GM12875 (cell line): Measurements from ENCODE around the gene CCNY.

Experiments used
- H3K4me3 ChIP-seq: one replicate; pipeline ENCODE4 v1.5.1; 2011; ENCODE audit warnings: low read depth, low read length, control low read depth
- CTCF ChIP-seq: IDR thresholded peaks from 2 replicates; pipeline ENCODE4 v1.5.1; 2011; ENCODE audit warnings: low read depth, mild to moderate bottlenecking, control low read depth, inconsistent platforms, low read length, moderate library complexity, borderline replicate concordance; ENCODE audit not compliant: insufficient read depth

CCNY gene

GRCh38 chr10:35487336-35488034 is 151.2 kb downstream of the CCNY start:
- H3K4me3 ChIP-seq = no peak overlapping the region
- TF ChIP-seq CTCF = no peak

- H3K4me3 ChIP-seq = no peak overlapping the region
- TF ChIP-seq CTCF = no peak
These were observed 151.9 kb downstream of the CCNY start for GRCh38 chr10:35488228-35488627.

- H3K4me3 ChIP-seq = no peak overlapping the region
These were observed 156.3 kb downstream of the CCNY start for GRCh38 chr10:35492386-35493195.

GRCh38 chr10:35493196-35494118 is 157.1 kb downstream of the CCNY start:
- H3K4me3 ChIP-seq = no peak overlapping the region
- no peak for TF ChIP-seq CTCF

More at GRCh38 chr10:35492386-35493195, 156.3 kb downstream of the CCNY start:
- no peak for TF ChIP-seq CTCF

GRCh38 chr10:35495521-35496119 is 159.3 kb downstream of the CCNY start:
- no peak for TF ChIP-seq CTCF
- no peak overlapping the region for H3K4me3 ChIP-seq

GRCh38 chr10:35497909-35498308 is 161.6 kb downstream of the CCNY start:
- TF ChIP-seq CTCF = no peak

More at GRCh38 chr10:35497909-35498308, 161.6 kb downstream of the CCNY start:
- no peak overlapping the region for H3K4me3 ChIP-seq
